ENCODE results near the gene RPLP2. TPM values are rescaled to one million over a fixed set of nuclear protein-coding genes. Genes with fewer than 3 reads are reported as not detected.

Gene RPLP2
- polyA plus RNA-seq, 1 donor (not counting 4 experiments of a cell fraction or from before 2014, with no cell fraction given), result 632 TPM

DNA sequence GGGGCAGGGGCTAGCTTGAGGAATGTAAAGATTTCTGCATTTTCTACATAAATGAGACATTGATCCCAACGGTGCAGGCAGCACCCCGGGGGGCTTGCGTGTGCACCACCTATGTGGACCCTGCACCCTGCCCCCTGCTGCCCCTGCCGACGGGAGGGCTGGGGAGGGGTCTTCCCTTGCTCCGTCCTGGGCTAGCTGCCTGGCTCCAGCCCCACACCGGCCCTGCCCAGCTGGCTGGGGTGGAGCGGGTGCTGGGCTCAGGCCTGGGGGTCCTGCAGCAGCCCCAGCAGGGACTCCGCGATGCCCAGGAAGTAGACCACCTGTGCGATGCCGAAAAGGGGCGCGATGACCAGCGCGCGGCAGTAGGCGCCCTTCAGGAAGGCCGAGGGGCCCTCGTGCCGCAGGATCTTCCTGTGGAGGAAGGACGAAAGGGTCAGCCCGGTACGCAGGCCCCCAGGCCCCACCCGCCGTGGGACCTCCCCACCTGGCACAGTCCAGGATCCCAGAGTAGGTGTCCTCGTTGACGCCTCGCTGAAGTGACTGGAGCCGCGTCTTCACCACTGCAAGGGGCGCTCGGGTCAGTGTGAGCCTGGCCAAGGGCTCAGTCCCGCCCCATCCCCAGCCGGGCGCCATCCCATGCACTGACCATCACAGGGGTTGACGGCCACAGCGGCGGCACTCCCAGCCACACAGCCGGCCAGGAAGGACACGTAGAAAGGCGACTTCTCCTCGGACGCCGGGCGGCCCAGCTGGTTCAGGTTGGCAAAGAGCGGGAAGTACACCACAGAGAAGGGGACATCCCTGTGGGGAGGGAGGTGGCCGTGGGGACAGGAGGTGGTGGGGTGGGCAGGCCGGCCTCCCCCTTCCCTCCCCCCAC is 17.9 kb upstream of the RPLP2 start:
- Histone ChIP-seq H3K27ac (ENCODE audit: control insufficient read depth, insufficient read depth, low read length) (no peak overlapping the region), H3K4me2 (ENCODE audit: control insufficient read depth, extremely low read depth, insufficient read depth, low read depth, low read length) (no peak overlapping the region), H3K4me3 (ENCODE audit: control insufficient read depth in 2 of 3, extremely low read depth in 1 of 3, insufficient read depth in 2 of 3, low read depth in 1 of 3, low read length in 3 of 3) (no peak overlapping the region), H3K9me1 (ENCODE audit: control insufficient read depth, extremely low read depth, insufficient read depth, low read length) (no peaks in the 10 kb centered on the region), H3K79me2 (ENCODE audit: control insufficient read depth, insufficient read depth, low read length) (no peaks in the 10 kb centered on the region), H2AFZ (ENCODE audit: control insufficient read depth, low read length) (no peak overlapping the region), H3K9ac (ENCODE audit: control insufficient read depth, extremely low read depth, insufficient read depth, low read length) (no peak overlapping the region), H3K27me3 (ENCODE audit: control insufficient read depth, extremely low read depth, insufficient read depth, low read length) (peaks cover 8% of the 10 kb centered on the region), H3K9me3 (ENCODE audit: control insufficient read depth, low read depth, low read length) (no peaks in the 10 kb centered on the region), H3K36me3 (ENCODE audit: control insufficient read depth in 2 of 2, extremely low read depth in 1 of 2, insufficient read depth in 2 of 2, low read length in 2 of 2) (peaks cover 8 to 11% of the 10 kb centered on the region in 2 experiments), H3K4me1 (ENCODE audit: control insufficient read depth, extremely low read depth, insufficient read depth, low read length) (peaks cover 10% of the 10 kb centered on the region), H4K20me1 (ENCODE audit: control insufficient read depth, extremely low read depth, insufficient read depth, low read length) (no peaks in the 10 kb centered on the region)
- dilution Hi-C loops (cut with MboI; ENCODE audit: extremely low pct_ligation_motif_present, low sequenced_read_pairs), result no loop called here
- TF ChIP-seq EZH2 (IDR thresholded peaks at IDR 0.05; ENCODE audit: low read length), result no peak
- TF ChIP-seq, protein P1, sequence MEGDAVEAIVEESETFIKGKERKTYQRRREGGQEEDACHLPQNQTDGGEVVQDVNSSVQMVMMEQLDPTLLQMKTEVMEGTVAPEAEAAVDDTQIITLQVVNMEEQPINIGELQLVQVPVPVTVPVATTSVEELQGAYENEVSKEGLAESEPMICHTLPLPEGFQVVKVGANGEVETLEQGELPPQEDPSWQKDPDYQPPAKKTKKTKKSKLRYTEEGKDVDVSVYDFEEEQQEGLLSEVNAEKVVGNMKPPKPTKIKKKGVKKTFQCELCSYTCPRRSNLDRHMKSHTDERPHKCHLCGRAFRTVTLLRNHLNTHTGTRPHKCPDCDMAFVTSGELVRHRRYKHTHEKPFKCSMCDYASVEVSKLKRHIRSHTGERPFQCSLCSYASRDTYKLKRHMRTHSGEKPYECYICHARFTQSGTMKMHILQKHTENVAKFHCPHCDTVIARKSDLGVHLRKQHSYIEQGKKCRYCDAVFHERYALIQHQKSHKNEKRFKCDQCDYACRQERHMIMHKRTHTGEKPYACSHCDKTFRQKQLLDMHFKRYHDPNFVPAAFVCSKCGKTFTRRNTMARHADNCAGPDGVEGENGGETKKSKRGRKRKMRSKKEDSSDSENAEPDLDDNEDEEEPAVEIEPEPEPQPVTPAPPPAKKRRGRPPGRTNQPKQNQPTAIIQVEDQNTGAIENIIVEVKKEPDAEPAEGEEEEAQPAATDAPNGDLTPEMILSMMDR (optimal IDR thresholded peaks at IDR 0.05 in 1 of 3, IDR thresholded peaks at IDR 0.05 in 1 of 3, conservative IDR thresholded peaks at IDR 0.05 in 1 of 3; ENCODE audit: extremely low read depth in 1 of 3, insufficient read depth in 2 of 3, low read length in 3 of 3), result no peak
- FAIRE-seq (no peak), DNase-seq (ENCODE audit: low read depth, low spot score) (no peak)

DNA sequence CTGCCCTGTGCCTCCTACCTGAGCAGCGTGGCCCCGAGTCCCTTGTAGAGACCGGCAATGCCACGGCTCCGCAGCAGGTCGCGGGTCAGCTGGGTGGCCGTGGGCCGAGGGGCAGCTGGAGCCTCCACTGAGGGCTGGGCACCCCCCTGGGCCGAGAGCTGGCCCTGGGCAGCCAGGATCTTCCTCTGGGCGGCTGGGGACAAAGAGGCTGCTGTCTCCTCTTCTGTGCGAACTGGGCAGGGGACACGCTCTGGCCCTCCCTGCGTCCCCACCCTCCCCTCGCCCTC is 17.3 kb upstream of the RPLP2 start:
- Histone ChIP-seq H3K9me1 (ENCODE audit: control insufficient read depth, extremely low read depth, insufficient read depth, low read length) (no peaks in the 10 kb centered on the region), H2AFZ (ENCODE audit: control insufficient read depth, low read length) (no peak overlapping the region), H3K4me3 (ENCODE audit: control insufficient read depth in 2 of 3, extremely low read depth in 1 of 3, insufficient read depth in 2 of 3, low read depth in 1 of 3, low read length in 3 of 3) (no peak overlapping the region), H3K9ac (ENCODE audit: control insufficient read depth, extremely low read depth, insufficient read depth, low read length) (no peak overlapping the region), H3K27me3 (ENCODE audit: control insufficient read depth, extremely low read depth, insufficient read depth, low read length) (peaks cover 8% of the 10 kb centered on the region), H3K36me3 (ENCODE audit: control insufficient read depth in 2 of 2, extremely low read depth in 1 of 2, insufficient read depth in 2 of 2, low read length in 2 of 2) (peaks cover 8 to 11% of the 10 kb centered on the region in 2 experiments), H3K79me2 (ENCODE audit: control insufficient read depth, insufficient read depth, low read length) (no peaks in the 10 kb centered on the region), H3K4me2 (ENCODE audit: control insufficient read depth, extremely low read depth, insufficient read depth, low read depth, low read length) (no peak overlapping the region), H3K4me1 (ENCODE audit: control insufficient read depth, extremely low read depth, insufficient read depth, low read length) (peaks cover 15% of the 10 kb centered on the region), H3K9me3 (ENCODE audit: control insufficient read depth, low read depth, low read length) (no peaks in the 10 kb centered on the region), H3K27ac (ENCODE audit: control insufficient read depth, insufficient read depth, low read length) (no peak overlapping the region), H4K20me1 (ENCODE audit: control insufficient read depth, extremely low read depth, insufficient read depth, low read length) (no peaks in the 10 kb centered on the region)
- dilution Hi-C loops (cut with MboI; ENCODE audit: extremely low pct_ligation_motif_present, low sequenced_read_pairs), result no loop called here
- FAIRE-seq, result no peak
- no peak for DNase-seq (ENCODE audit: low read depth, low spot score)
- TF ChIP-seq EZH2 (IDR thresholded peaks at IDR 0.05; ENCODE audit: low read length), result no peak
- TF ChIP-seq, protein P1 (optimal IDR thresholded peaks at IDR 0.05 in 1 of 3, IDR thresholded peaks at IDR 0.05 in 1 of 3, conservative IDR thresholded peaks at IDR 0.05 in 1 of 3; ENCODE audit: extremely low read depth in 1 of 3, insufficient read depth in 2 of 3, low read length in 3 of 3), result no peak
